ENCODE data around the gene TPX2.

Gene TPX2

DNA sequence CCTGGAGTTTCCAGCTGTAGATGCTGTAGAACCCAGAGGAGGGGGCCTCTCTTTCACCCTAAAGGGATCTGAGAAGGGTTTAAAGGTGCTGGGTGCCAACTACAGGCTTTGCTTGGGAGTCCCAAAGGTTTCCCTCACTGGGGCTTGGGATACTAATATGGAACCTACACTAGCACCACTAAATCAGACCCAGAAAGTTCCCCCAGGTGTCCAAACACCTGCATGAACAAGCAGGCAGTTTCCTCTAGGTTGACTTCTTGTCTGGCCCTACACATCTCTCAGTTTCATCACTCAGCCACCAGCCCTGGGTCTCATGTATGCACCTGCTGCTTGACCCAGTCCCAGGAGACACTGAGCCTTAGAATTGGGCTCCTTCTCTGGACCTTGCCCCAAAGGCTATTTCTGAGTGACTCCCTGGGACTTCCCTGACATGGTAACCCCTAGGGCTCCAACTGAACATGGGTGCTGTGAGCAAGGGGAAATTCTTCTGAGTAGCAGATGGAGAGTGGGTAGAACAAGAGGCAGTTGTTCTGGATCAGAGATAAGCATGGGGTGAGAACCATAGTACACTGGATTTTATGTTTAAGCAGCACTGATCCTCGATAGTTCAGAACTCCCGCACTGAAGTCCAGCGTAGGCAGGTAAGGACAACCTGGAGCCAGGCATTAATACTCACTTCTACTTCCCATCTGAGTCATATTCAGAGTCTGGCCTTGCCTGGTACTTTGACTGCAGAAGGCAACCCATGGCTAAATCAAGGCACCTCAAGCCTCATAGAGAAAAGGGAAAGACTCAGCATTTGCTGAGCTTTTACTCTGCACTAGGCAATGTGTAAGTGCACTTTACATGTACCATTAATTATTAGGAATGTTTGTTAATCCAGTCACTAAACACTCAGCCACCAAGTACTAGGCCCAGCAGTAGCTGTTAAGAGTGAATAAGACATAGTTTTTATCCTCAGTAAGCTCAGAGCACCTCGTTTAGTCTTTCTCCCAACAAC, 33.2 kb upstream of the TPX2 start (continued):
- TF ChIP-seq, protein P1, sequence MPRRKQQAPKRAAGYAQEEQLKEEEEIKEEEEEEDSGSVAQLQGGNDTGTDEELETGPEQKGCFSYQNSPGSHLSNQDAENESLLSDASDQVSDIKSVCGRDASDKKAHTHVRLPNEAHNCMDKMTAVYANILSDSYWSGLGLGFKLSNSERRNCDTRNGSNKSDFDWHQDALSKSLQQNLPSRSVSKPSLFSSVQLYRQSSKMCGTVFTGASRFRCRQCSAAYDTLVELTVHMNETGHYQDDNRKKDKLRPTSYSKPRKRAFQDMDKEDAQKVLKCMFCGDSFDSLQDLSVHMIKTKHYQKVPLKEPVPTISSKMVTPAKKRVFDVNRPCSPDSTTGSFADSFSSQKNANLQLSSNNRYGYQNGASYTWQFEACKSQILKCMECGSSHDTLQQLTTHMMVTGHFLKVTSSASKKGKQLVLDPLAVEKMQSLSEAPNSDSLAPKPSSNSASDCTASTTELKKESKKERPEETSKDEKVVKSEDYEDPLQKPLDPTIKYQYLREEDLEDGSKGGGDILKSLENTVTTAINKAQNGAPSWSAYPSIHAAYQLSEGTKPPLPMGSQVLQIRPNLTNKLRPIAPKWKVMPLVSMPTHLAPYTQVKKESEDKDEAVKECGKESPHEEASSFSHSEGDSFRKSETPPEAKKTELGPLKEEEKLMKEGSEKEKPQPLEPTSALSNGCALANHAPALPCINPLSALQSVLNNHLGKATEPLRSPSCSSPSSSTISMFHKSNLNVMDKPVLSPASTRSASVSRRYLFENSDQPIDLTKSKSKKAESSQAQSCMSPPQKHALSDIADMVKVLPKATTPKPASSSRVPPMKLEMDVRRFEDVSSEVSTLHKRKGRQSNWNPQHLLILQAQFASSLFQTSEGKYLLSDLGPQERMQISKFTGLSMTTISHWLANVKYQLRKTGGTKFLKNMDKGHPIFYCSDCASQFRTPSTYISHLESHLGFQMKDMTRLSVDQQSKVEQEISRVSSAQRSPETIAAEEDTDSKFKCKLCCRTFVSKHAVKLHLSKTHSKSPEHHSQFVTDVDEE (CRISPR knock-in tag; IDR thresholded peaks at IDR 0.05), result no peak
- TF ChIP-seq BACH2 (CRISPR knock-in tag; IDR thresholded peaks at IDR 0.05; ENCODE audit: borderline replicate concordance) (no peak), ZFP30 (CRISPR knock-in tag; IDR thresholded peaks at IDR 0.05) (no peak)

DNA sequence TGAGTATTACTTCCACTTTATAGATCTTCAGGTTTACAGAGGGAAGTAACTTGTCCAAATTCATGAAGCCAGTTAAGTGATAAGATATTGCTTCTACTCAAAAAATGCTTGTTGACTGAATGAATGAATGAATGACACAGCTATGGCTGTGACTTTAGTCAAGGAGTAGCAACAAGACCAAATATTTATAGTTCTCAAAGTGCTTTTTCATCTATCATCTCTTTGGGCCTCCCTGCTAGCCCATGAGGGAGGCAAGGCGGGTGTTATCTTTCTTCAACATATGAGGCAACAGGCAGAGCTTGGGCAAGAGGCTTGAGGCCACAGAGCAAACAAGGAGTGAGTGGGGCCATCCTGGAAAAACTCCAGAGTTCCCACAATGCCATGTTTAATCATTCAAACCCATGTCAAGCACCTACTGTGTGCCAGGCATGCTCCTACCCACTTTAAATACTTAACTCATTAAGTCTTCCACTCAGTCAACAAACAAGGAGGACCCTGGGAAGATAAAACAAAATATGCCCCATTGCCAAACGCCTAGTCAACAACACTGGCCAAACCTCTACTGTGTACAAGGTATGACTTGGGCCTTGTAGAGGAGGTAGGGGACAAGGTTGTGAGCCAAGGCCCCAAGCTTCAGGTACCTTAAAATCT, 32.4 kb upstream of the TPX2 start:
- TF ChIP-seq ZNF70 (CRISPR knock-in tag; IDR thresholded peaks at IDR 0.05), result no peak
- no peak for TF ChIP-seq GLIS3 (CRISPR knock-in tag; IDR thresholded peaks at IDR 0.05)
- TF ChIP-seq, protein P2, sequence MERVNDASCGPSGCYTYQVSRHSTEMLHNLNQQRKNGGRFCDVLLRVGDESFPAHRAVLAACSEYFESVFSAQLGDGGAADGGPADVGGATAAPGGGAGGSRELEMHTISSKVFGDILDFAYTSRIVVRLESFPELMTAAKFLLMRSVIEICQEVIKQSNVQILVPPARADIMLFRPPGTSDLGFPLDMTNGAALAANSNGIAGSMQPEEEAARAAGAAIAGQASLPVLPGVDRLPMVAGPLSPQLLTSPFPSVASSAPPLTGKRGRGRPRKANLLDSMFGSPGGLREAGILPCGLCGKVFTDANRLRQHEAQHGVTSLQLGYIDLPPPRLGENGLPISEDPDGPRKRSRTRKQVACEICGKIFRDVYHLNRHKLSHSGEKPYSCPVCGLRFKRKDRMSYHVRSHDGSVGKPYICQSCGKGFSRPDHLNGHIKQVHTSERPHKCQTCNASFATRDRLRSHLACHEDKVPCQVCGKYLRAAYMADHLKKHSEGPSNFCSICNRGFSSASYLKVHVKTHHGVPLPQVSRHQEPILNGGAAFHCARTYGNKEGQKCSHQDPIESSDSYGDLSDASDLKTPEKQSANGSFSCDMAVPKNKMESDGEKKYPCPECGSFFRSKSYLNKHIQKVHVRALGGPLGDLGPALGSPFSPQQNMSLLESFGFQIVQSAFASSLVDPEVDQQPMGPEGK (CRISPR knock-in tag; IDR thresholded peaks at IDR 0.05; ENCODE audit: borderline replicate concordance), result no peak
- no peak for TF ChIP-seq PPARA (CRISPR knock-in tag; IDR thresholded peaks at IDR 0.05; ENCODE audit: borderline replicate concordance)
- no peak for TF ChIP-seq ZNF8 (CRISPR knock-in tag; IDR thresholded peaks at IDR 0.05)
- TF ChIP-seq, protein P3, sequence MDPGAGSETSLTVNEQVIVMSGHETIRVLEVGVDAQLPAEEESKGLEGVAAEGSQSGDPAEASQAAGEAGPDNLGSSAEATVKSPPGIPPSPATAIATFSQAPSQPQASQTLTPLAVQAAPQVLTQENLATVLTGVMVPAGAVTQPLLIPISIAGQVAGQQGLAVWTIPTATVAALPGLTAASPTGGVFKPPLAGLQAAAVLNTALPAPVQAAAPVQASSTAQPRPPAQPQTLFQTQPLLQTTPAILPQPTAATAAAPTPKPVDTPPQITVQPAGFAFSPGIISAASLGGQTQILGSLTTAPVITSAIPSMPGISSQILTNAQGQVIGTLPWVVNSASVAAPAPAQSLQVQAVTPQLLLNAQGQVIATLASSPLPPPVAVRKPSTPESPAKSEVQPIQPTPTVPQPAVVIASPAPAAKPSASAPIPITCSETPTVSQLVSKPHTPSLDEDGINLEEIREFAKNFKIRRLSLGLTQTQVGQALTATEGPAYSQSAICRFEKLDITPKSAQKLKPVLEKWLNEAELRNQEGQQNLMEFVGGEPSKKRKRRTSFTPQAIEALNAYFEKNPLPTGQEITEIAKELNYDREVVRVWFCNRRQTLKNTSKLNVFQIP (CRISPR knock-in tag; IDR thresholded peaks at IDR 0.05; ENCODE audit: borderline replicate concordance, low read depth), result no peak
- TF ChIP-seq ZC3H10 (CRISPR knock-in tag; IDR thresholded peaks at IDR 0.05), result no peak
- TF ChIP-seq, protein P4, sequence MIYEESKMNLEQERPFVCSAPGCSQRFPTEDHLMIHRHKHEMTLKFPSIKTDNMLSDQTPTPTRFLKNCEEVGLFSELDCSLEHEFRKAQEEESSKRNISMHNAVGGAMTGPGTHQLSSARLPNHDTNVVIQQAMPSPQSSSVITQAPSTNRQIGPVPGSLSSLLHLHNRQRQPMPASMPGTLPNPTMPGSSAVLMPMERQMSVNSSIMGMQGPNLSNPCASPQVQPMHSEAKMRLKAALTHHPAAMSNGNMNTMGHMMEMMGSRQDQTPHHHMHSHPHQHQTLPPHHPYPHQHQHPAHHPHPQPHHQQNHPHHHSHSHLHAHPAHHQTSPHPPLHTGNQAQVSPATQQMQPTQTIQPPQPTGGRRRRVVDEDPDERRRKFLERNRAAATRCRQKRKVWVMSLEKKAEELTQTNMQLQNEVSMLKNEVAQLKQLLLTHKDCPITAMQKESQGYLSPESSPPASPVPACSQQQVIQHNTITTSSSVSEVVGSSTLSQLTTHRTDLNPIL (CRISPR knock-in tag; IDR thresholded peaks at IDR 0.05; ENCODE audit: low read depth), result no peak
- no peak for TF ChIP-seq ZFP30 (CRISPR knock-in tag; IDR thresholded peaks at IDR 0.05)
- no peak for TF ChIP-seq SNAI2 (CRISPR knock-in tag; IDR thresholded peaks at IDR 0.05)
- no peak for TF ChIP-seq BACH2 (CRISPR knock-in tag; IDR thresholded peaks at IDR 0.05; ENCODE audit: borderline replicate concordance)
- no peak for TF ChIP-seq ISL1 (CRISPR knock-in tag; IDR thresholded peaks at IDR 0.05)
- no peak for TF ChIP-seq ESRRG (CRISPR knock-in tag; IDR thresholded peaks at IDR 0.05)
- no peak for TF ChIP-seq ARNTL (CRISPR knock-in tag; IDR thresholded peaks at IDR 0.05; ENCODE audit: borderline replicate concordance, low read depth)
- TF ChIP-seq, protein P5, sequence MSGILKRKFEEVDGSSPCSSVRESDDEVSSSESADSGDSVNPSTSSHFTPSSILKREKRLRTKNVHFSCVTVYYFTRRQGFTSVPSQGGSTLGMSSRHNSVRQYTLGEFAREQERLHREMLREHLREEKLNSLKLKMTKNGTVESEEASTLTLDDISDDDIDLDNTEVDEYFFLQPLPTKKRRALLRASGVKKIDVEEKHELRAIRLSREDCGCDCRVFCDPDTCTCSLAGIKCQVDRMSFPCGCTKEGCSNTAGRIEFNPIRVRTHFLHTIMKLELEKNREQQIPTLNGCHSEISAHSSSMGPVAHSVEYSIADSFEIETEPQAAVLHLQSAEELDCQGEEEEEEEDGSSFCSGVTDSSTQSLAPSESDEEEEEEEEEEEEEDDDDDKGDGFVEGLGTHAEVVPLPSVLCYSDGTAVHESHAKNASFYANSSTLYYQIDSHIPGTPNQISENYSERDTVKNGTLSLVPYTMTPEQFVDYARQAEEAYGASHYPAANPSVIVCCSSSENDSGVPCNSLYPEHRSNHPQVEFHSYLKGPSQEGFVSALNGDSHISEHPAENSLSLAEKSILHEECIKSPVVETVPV (CRISPR knock-in tag; IDR thresholded peaks at IDR 0.05), result no peak
- no peak for TF ChIP-seq ZNF565 (CRISPR knock-in tag; conservative IDR thresholded peaks at IDR 0.05; ENCODE audit: low read depth)
- no peak for ATAC-seq

DNA sequence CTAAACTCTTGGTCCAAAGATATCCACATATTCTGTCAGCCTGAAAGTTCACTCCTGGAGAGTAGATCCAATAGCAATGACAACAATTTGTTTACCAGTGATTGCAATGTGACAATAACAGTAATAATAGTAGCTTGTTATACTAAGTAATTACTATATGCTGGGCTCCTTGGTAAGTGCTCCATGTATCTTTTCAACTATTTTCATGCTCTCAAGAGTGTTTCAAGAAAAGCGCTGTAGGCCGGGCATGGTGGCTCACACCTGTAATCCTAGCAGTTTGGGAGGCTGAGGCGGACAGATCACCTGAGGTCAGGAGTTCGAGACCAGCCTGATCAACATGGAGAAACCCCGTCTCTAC, 31.9 kb upstream of the TPX2 start:
- no peak for ATAC-seq
- TF ChIP-seq ZNF8 (CRISPR knock-in tag; IDR thresholded peaks at IDR 0.05), result no peak
- no peak for TF ChIP-seq ZNF70 (CRISPR knock-in tag; IDR thresholded peaks at IDR 0.05)
- no peak for TF ChIP-seq ZFP3 (CRISPR knock-in tag; IDR thresholded peaks at IDR 0.05)
- TF ChIP-seq SNAI2 (CRISPR knock-in tag; IDR thresholded peaks at IDR 0.05), result no peak
- TF ChIP-seq, protein P1 (CRISPR knock-in tag; IDR thresholded peaks at IDR 0.05), result no peak
- TF ChIP-seq, protein P3 (CRISPR knock-in tag; IDR thresholded peaks at IDR 0.05; ENCODE audit: borderline replicate concordance, low read depth), result no peak
- TF ChIP-seq CSDC2 (CRISPR knock-in tag; IDR thresholded peaks at IDR 0.05), result no peak
- no peak for TF ChIP-seq ZFP30 (CRISPR knock-in tag; IDR thresholded peaks at IDR 0.05)
- no peak for TF ChIP-seq ZNF565 (CRISPR knock-in tag; conservative IDR thresholded peaks at IDR 0.05; ENCODE audit: low read depth)
- no peak for TF ChIP-seq TCF4 (CRISPR knock-in tag; IDR thresholded peaks at IDR 0.05; ENCODE audit: borderline replicate concordance)
